Kidney (tissue), 14 donors: Measurements from ENCODE around the gene PRPS1. TPM values are rescaled to one million over a fixed set of nuclear protein-coding genes. Genes with fewer than 3 reads are reported as not detected.

Experiments used
- DNase-seq, 5 donors: peaks; one replicate each; pipeline ENCODE4 v3.0.0-alpha.2; 2013 to 2020
- FAIRE-seq: peaks from 2 replicates; lab custom pipeline; 2012; peaks lifted over from hg19 to GRCh38; lab: Jason Lieb, UNC
- H3K27ac ChIP-seq, 2 donors: one replicate each; pipeline ENCODE4 v1.7.0; 2013; ENCODE audit warnings: low read depth in 2 of 2, low read length in 2 of 2, inconsistent platforms in 1 of 2
- H3K27me3 ChIP-seq: one replicate; pipeline ENCODE4 v1.7.1; 2013; ENCODE audit warnings: low read length, inconsistent platforms; ENCODE audit not compliant: control insufficient read depth, insufficient read depth
- H3K36me3 ChIP-seq, 3 donors: one replicate each; pipeline versions ENCODE4 v1.7.0 to v1.7.1; 2013; ENCODE audit warnings: low read length in 3 of 3, control low read depth in 1 of 3, inconsistent platforms in 1 of 3; ENCODE audit not compliant: insufficient read depth in 3 of 3, control insufficient read depth in 2 of 3
- H3K4me1 ChIP-seq, 3 donors: one replicate each; pipeline versions ENCODE4 v1.7.0 to v1.7.1; 2013; ENCODE audit warnings: low read length in 3 of 3, inconsistent platforms in 1 of 3, low read depth in 1 of 3; ENCODE audit not compliant: control insufficient read depth in 2 of 3, insufficient read depth in 2 of 3
- H3K4me3 ChIP-seq, 3 donors: one replicate each; pipeline versions ENCODE4 v1.7.0 to v1.8.1; 2013; ENCODE audit warnings: low read length in 3 of 3, control low read depth in 1 of 3, inconsistent platforms in 1 of 3
- H3K9ac ChIP-seq, 3 donors: one replicate each; pipeline versions ENCODE4 v1.7.0 to v1.7.1; 2013; ENCODE audit warnings: low read length in 3 of 3, control low read depth in 1 of 3, inconsistent platforms in 1 of 3
- H3K9me3 ChIP-seq, 3 donors: one replicate each; pipeline versions ENCODE4 v1.7.0 to v1.7.1; 2013; ENCODE audit warnings: low read length in 3 of 3, control low read depth in 1 of 3, inconsistent platforms in 1 of 3; ENCODE audit not compliant: control insufficient read depth in 2 of 3, insufficient read depth in 1 of 3
- CTCF ChIP-seq: IDR thresholded peaks from 3 replicates; pipeline ENCODE4 v1.5.1; 2012; ENCODE audit warnings: mild to moderate bottlenecking, moderate library complexity, borderline replicate concordance; ENCODE audit not compliant: insufficient read depth; ENCODE audit errors: extremely low read depth
- intact Hi-C: fragments of 100-400 bp; cut with DNase I; formaldehyde crosslinking; loops from one replicate; pipeline ENCODE4 v1.11.1; 2022
- polyA plus RNA-seq: library from polyadenylated mRNA; stranded (reverse); fragments of 350-450 nt; fragmentation: Illumina TruSeq; extraction: RNeasy Lipid Tissue Mini Kit (QIAGEN cat#74804); gene quantifications from one replicate; pipeline ENCODE4 v1.2.3, GENCODE V29; 2014; ENCODE audit warnings: low read depth, low replicate concordance; ENCODE audit not compliant: insufficient read depth
- total RNA-seq: library from RNA; stranded (reverse); fragmentation: NEBNext Ultra II Directional; extraction: Animal tissue kit (Norgen Biotek cat#: 25700); gene quantifications from one replicate; pipeline ENCODE4 v1.2.1, GENCODE V29; 2021
- donor health status: control.
- donor health status: control.
- donor health status: control.
- donor health status: control.
- donor health status: control.
- donor health status: DM: yes; HTN: yes; CAD: no.
- donor health status: Normal renal cell carcinoma (clear cell type).

Gene PRPS1
- total and polyA plus RNA-seq, 2 donors from 2014 or later = 29.3 to 32.8 TPM

GRCh38 chrX:107674480-107675364 lies 46.4 kb downstream of the PRPS1 start:
- peaks cover 5 to 29% (median 22%) of the 10 kb centered on the region in 3 donors for H3K4me1 ChIP-seq
- H3K4me3 ChIP-seq = peak overlapping the region in 2 of 3 donors; percentile 28 to 29
- peak overlapping the region in 1 of 3 donors; percentile 58 for H3K9ac ChIP-seq
- FAIRE-seq (no peak), DNase-seq (peak in 4 of 5 donors; percentile 24 to 86 (median 51))
- intact Hi-C loops = no loop called here
- H3K9me3 ChIP-seq = no peaks in the 10 kb centered on the region
- no peak for TF ChIP-seq CTCF
- no peaks in the 10 kb centered on the region for H3K36me3 ChIP-seq
- H3K27ac ChIP-seq = peak overlapping the region; percentile 81 to 87
- H3K27me3 ChIP-seq = peaks cover 2% of the 10 kb centered on the region

GRCh38 chrX:107675365-107675654 lies 47.0 kb downstream of the PRPS1 start:
- no peaks in the 10 kb centered on the region for H3K36me3 ChIP-seq
- peak overlapping the region; percentile 81 to 87 for H3K27ac ChIP-seq
- FAIRE-seq (no peak), DNase-seq (no peak)
- H3K4me3 ChIP-seq = peak overlapping the region in 2 of 3 donors; percentile 64 to 79
- peak overlapping the region in 1 of 3 donors; percentile 58 for H3K9ac ChIP-seq
- peaks cover 5 to 29% (median 22%) of the 10 kb centered on the region in 3 donors for H3K4me1 ChIP-seq
- no peaks in the 10 kb centered on the region for H3K9me3 ChIP-seq
- intact Hi-C loops = no loop called here
- TF ChIP-seq CTCF = no peak
- H3K27me3 ChIP-seq = peaks cover 2% of the 10 kb centered on the region

- H3K9me3 ChIP-seq = no peaks in the 10 kb centered on the region
- intact Hi-C loops = no loop called here
- H3K27ac ChIP-seq = peak overlapping the region; percentile 91 to 93
- H3K4me3 ChIP-seq = peak overlapping the region; percentile 20 to 79 (median 64)
- H3K27me3 ChIP-seq = peaks cover 2% of the 10 kb centered on the region
- no peak for TF ChIP-seq CTCF
- peaks cover 5 to 29% (median 22%) of the 10 kb centered on the region in 3 donors for H3K4me1 ChIP-seq
- no peaks in the 10 kb centered on the region for H3K36me3 ChIP-seq
- DNase-seq = peak in 2 of 5 donors; percentile 16 to 41
- FAIRE-seq = no peak
- H3K9ac ChIP-seq = peak overlapping the region in 2 of 3 donors; percentile 58 to 60
These were observed 47.7 kb downstream of the PRPS1 start for GRCh38 chrX:107675823-107676555.
